ENCODE data around the gene C11orf24.

GRCh38 chr11:68264244-68264643 is 7.5 kb downstream of the C11orf24 start:
- TF ChIP-seq, protein P1, sequence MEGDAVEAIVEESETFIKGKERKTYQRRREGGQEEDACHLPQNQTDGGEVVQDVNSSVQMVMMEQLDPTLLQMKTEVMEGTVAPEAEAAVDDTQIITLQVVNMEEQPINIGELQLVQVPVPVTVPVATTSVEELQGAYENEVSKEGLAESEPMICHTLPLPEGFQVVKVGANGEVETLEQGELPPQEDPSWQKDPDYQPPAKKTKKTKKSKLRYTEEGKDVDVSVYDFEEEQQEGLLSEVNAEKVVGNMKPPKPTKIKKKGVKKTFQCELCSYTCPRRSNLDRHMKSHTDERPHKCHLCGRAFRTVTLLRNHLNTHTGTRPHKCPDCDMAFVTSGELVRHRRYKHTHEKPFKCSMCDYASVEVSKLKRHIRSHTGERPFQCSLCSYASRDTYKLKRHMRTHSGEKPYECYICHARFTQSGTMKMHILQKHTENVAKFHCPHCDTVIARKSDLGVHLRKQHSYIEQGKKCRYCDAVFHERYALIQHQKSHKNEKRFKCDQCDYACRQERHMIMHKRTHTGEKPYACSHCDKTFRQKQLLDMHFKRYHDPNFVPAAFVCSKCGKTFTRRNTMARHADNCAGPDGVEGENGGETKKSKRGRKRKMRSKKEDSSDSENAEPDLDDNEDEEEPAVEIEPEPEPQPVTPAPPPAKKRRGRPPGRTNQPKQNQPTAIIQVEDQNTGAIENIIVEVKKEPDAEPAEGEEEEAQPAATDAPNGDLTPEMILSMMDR (tag by site-specific recombination; IDR thresholded peaks at IDR 0.05), result no peak
- TF ChIP-seq REST (tag by site-specific recombination; IDR thresholded peaks at IDR 0.05), result no peak
- TF ChIP-seq KLF10 (tag by site-specific recombination; IDR thresholded peaks at IDR 0.05), result no peak
- TF ChIP-seq PBX3 (CRISPR knock-in tag; IDR thresholded peaks at IDR 0.05), result no peak
- TF ChIP-seq MEIS1 (CRISPR knock-in tag; IDR thresholded peaks at IDR 0.05; ENCODE audit: borderline replicate concordance), result no peak
- TF ChIP-seq ATF2 (tag by site-specific recombination; IDR thresholded peaks at IDR 0.05; ENCODE audit: low read depth), result no peak
- TF ChIP-seq ZFHX2 (tag by site-specific recombination; conservative IDR thresholded peaks at IDR 0.05), result peak; percentile 73
- TF ChIP-seq ZNF610 (tag by site-specific recombination; IDR thresholded peaks at IDR 0.05; ENCODE audit: borderline replicate concordance), result no peak
- TF ChIP-seq SETDB1 (IDR thresholded peaks at IDR 0.05; ENCODE audit: insufficient read length, low read length), result no peak

Data from HEK293 (cell line).